Measurements from ENCODE around the gene SOX21.

Gene SOX21

DNA sequence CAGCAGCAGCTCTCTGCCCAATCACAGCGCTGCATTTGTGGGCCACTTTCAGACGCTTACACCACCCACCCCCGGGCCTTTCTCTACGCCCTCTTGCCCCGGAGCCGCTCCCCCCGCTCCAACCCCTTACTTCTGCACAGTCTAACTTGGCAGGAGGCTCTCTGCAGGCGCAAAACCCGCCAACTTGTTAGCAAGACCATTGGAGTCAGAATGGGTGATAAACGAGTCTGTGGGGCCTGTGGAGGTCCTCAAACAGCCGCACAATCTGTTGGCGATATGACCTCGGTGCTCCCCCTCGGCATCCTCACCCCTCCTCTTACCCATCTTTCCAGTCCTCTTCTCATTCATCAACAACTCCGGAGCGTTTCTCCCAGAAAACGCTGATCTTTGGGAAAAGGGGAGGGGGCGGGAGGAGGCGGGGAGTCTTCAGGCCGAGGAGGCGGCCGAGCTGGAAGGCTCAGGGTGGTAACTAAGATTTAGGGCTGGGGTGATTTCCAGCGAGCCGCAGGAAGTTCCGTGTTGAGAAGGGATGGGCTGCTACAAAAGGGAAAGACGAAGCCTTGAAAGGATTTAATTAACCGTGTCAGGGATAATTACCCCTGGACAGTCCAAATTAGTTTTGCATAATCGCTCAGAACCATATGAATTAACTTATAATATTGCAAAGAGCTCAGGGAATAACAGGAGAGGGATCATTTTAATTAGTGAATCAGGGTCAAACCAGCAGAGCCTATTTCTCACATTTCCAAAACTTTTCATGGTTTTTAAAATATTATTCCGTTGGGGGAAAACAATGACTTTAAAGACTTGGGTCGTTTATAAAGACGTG is 4.1 kb downstream of the SOX21 start:
- no peak for DNase-seq

DNA sequence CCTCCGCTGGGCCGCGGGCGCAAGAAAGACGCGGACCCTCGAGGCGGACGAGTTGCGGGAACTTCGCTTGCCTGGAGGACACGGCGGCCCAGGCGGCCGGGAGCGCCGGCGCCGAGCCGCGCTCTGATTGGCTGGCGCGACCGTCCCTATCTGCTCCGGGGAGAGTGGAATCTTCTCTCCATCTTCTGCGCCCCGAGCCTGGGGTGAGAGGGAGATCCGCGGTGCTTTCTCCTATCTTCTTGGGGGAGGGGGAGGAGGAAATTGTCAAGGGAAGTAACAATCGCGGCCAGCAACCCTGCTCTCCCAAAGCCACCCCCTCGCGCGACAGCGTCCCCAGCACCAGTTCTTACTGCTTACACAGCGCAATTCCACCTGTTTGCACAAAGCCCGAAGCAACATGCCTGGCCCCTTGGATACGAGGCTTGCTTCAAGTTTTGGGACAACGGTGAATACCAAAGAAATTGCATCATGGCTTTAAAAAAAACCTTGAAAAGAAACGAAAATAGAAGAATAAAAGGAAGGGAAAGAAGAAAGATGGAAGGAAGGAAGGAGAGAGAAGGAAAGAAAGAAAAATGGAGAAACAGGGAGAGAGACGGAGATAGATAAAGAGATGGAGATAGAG is 4.8 kb downstream of the SOX21 start:
- no peak for DNase-seq

DNA sequence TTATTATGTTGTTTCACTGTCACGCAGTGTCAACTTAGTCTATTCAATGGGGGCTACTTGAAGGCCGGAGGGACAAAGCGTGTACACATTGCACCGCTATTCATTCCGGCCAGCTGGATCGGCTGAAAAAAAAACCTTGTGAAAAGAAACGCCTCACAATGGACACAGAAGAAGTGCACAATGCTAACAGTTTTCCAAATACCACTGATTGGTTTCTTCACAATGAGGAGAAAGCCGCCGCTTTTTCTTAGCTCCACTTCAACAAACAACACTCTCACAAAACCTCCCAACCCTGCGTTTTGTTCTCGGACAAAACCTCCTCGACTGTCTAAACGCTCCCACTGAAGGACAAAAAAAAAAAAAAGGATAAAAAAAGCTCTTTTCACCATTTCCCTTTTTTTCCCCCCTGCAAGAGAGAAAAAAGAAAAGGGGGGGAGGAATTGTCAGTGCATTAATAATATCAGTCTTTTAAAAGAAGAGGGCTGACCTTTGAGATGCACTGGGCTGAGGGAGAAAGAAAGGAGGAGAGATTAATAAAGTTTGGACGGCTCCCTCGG is 5.4 kb downstream of the SOX21 start:
- DNase-seq: no peak

DNA sequence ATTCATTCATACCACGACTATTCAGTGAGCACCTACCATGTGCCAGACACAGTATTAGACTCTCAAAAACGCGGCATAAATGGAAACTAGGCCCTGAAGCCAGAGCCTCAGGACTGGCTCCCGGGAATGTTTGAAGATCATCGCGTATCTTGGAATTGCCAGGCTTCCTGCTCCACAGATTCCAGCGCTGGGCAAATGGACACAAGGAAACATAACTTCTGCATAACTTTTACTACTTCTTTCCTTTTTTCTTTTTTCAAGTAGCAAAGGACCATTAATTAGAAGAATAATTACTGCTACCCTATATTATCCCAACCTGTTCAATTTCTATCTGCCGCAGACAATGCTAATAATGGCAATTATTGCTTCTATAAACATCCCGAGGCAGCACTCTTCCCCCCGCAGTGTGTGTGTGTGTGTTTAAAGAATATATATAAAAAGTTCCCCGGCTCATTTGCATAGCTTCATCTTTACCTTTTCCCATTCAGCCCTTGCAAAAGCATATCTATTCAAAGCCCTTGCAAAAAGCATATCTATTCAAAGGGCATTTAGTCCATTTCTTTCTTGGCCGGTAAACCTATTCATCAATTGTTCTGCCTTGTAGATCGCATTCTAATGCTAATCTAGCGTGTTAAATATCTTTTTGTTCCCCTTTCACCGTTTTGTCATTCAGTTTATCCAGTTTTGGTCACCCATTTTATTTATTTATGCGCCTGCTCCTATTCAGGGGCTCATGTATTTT is 6.1 kb downstream of the SOX21 start:
- DNase-seq: no peak

DNA sequence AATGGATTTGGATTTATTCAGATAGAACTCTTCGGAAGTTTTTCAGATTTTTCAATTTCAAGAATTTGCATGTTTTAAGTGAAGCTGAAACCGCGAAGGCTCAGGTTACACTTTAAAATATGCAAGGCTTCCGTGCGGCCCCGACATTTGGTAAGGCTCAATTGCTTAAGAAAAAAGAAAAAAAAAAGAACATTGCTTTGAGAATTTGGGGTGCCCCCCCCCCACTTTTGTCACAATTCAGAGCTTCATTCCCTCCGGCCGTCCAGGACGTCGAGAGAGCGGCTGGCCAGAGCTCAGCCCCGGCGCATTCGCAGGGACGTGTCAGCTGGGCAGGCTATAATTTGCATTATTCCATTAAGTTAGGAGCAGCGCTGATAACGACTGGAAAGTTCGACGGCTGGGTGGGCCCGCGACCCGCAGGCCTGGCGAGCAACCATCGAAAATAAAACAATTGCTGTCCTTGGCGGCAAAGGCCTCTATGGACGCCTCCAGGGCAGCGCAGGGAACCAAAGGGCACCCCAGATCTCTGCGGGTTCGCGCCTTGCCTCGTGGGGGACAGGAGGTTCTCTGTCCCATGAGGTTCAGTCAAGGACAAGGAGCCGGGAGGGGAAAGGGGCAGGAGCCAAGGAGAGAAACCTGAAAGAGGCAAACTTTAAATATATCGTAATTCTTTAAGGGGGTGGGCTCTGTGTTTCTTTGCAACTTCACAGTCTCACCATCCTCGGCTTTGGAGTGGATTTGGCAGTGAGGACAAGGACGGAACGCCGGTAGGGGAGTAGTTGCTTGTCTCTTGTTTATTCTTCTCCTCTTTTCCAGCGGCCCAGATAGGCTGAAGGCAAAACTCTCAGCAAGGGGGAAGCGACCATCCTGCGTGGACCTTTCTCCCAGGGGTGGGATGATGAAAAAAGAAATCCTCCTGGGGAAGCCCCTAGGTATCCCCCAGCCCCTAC is 7.0 kb downstream of the SOX21 start:
- no peak for DNase-seq

DNA sequence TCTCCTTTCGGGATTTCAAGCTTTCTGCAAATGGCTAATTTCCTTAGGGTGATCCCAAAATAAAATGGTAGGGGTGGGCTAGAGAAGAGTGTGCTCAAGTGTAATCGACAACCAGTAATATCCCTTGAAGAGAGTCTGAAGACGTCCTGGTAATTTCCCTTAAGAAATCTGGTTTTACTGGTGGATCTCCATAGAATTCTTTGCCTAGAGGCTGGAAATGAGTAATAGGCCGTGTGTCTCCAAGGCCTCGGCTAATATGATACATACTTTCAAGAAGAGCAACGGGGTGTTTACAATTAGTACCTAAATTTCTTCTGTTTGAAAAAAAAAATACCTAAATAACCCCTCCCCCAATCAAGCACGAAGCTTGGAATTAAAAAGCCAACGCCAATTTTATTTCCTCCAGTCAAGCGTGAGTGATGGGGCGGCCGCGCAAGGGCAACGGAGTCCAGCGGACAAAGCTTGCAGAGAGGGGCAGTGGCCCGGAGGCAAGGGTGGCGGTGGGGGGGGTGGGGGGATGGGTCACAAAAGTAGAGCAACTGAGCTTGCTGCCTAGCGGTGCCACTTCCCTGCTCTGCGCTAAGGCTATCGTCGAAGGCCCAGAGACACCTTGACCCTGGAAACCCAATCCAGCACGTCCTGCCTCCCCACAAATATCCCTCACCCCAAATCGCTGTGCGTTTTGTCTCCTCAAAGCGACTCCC is 7.8 kb downstream of the SOX21 start:
- DNase-seq: no peak

DNA sequence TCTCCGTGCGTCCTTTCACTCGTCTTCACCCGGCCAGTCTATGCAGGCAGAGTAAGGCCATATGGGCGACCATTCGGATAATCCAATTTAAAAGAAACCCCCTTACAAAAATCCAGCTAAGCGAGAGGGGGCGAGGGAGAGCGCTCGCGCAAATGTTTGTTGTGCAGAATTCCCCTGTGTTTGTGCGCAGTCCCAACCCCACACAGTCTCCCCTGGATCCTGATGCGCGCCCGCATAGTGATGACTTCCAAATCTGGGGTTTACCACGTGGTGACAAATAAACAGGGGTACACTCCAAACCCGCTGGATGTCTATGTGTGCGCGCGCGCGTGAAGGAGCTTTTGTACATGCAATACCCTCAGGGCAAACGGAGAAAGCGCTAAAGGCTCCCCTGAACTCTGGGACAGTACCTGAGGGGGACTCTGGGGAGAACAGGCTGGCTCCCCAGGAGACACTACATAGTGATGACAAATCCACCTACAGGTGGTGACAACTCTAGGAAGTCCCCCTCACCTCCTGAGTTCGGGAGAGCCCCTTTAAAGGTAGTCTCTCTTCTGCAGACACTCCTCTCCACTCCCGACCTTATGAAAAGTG is 8.5 kb downstream of the SOX21 start:
- DNase-seq: no peak

DNA sequence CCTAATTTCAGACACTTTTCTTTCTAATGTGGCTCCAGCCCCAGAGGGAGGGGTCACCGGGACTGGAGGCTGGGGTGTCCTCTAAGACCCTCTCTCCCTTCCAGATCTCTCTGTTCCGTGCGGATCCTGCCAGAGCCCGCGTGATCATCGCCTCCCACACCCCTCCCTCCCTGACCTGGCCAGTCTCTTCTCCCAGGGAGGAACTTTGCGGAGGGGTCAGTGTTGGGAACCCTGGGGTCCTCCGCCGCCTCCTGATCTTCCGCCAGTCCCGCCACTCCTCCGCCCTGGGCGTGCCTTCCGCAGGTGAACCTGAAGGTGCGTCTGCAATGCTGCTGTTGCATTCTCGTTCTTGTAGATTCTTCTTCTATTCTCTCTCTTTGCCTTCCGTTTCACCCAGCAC is 9.1 kb downstream of the SOX21 start:
- DNase-seq: no peak

DNA sequence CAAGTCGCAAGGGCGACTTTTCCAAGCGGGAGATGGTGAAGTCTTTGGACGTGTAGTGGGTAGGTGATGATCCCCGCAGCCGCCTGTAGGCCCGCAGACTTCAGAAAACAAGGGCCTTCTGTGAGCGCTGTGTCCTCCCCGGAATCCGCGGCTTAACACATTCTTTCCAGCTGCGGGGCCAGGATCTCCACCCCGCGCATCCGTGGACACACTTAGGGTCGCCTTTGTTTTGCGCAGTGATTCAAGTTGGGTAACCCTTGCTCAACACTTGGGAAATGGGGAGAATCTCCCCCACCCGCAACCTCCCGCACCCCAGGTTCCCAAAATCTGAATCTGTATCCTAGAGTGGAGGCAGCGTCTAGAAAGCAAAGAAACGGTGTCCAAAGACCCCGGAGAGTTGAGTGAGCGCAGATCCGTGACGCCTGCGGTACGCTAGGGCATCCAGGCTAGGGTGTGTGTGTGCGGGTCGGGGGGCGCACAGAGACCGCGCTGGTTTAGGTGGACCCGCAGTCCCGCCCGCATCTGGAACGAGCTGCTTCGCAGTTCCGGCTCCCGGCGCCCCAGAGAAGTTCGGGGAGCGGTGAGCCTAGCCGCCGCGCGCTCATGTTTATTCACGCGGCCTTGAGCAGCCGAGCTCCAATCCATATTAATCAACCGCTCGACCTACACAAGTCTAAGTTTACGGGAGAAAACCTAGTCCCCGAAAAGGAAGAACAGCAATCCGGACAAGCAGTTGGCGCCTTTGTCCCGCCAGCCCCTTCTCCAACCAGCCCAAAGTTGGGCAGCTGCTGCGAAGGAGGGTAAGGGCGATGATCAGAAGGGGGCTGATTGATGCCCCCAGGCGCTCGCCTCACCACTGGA is 9.9 kb downstream of the SOX21 start:
- DNase-seq: no peak

DNA sequence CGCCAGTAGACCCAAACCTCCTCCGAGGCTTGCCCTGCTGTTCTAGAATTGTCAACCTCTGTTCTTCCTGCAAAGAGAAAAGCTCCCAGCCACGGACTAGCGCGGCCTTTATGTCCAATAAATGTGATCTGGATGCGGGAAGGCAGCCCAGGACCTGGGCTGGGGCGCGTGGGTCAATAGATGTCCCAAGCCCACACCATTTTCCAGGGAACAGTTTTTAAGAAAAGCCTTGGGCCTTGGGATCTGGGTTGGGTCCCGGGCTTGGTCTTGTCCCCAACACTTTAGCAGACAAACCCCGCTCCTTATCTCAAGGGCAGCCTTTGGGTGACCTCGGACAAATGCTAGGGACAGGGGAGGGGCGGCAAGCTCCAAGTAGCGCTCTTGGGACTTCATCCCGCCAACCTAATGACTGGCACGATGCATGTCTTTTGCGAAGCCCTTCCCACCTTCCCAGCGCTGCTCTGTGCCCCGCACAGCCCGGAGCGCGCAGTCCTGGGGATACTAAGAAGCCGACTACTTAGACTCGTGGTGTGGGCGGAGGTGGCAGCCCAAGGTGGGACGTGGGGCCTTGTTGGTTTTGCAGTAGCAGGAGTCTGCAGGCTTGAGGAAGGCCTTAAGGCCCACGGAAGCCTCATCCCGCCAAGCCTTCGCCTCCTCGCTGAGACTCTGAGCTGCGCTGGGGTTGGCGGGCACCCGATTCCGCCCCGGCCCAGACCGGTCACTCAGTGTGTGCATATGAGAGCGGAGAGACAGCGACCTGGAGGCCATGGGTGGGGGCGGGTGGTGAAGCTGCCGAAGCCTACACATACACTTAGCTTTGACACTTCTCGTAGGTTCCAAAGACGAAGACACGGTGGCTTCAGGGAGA is 10.8 kb downstream of the SOX21 start:
- DNase-seq: no peak

DNA sequence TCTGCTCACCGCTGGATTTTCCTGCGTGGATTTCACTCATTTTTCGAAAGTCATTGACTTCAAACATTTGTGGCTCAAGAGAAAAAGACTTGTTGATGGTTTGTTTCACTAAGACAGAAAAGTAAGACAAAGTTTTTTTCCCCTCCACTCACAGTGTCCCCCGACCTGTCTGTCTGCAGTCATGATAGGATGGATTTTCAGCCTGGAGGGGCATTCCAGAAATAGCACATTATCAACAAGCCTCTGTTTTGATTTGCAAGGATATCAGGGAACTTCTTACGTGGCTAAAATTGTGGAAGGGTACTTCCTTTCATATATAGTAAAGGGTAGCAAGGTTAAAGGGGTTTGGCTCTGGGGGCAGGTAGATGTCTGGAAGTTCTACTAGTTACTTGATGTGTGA is 11.8 kb downstream of the SOX21 start:
- no peak for DNase-seq

DNA sequence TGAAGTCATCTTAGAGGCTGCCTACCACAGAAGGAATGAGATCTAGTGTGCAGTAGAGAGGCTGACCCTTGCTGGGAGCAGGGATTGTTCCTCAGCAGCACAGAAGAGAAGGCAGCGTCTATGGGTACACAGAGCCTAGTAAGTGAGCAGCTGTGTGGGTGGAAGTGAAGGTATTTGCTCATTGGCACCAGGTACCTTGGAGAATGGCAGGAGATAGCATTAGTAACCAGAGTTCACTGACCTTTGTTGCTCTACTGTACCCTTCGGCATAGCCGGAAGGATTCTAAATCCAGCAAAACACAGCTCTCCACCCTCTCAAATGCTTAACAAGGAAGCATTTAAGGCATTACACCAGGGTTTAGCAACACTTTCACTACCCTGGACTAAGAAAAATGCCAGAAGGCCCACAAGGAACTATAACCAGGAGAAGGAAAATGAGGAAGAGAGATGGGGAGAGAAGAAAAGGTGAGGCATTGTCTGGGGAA is 12.3 kb downstream of the SOX21 start:
- no peak for DNase-seq

DNA sequence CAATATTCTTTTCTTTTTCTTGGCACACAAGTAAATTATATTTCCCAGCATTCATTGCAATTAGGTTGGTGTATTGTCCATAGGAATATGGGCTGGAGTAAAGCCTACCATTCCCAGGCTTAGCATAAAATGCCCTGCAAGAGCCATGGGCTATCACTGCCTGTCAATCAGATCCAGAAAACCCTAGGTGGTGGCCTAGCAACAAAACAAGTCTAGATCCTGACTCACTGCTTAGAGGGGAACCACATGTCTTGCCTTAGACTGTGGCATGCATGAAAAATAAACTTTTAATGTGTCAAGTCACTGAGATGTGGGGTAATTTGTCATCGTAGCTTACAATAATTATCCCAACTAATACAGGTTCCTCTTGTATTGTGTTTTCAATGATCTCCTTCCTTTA is 16.2 kb downstream of the SOX21 start:
- no peak for DNase-seq

DNA sequence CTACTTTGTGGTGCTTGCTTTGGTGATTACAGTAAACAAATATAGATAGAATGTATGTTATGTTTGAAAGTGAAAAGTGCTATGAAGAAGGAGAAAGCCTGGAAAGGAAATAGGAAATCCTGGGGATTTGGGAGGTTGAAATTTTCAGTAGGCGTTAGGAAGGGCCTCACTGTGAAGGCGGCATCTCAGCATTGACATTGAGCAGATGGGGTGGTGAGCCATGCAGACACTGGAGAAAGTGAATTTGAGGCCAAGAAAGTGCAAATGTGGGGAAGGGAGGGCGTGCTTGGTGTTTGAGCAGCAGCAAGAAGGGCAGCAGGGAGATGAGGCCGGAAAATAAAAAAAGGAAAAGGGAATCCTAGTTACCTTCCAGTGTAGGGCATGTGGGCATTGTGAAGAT is 20.3 kb downstream of the SOX21 start:
- no peak for DNase-seq

DNA sequence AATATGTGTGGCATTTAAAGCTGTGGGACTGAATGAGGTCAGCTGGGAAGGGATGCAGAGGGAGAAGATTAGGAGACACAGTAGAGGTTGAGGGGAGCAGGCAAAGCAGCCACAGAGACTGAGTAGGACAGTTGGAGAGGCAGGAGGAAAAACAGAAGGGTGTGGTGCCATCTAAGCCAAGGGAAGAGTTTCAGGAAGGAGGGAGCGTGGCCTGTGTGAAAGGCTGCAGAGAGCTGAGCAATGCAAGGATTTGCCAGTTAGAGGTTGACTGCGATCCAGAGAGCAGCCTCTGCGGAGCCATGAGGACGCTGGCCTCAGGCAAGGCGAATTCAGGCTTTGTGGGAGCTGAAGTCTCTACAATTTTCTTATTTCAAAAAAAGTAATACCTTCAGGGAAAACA is 28.9 kb downstream of the SOX21 start:
- DNase-seq: no peak

DNA sequence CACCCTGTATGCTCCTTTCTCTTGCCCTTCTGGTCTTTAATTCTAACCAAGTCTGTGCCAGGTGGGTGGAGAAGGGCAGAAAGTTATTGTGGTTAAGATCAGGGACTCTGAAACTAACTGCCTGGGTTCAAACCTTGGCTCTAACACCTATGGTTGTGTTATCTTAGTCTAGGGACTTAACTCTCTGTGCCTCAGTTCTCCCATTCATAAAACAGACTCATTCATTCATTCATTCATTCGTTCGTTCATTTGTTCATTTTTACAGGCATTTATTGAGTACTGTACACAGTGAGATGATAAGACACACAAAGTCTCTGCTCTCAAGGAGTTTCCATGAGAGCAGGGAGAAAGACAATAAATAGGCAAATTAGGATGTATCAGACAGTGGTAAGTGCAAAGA is 30.1 kb downstream of the SOX21 start:
- DNase-seq: no peak

DNA sequence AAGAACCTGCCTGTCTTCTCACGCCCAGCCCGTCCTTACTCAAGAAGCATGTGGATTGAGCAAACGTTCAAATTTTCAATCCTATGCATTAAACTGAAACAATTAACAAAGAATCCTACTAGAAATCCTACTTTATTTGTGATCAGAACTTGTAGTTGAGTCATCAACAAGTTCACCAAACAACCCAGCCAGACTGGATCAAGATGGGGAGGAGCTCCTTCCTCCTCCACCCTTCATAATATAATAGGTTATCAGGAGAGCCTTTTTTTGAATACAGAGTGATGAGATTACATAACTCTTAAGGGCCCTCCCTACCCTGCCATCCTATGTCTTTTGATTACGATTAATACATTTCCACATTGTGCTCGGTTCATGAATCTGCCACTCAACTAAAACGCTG is 32.7 kb downstream of the SOX21 start:
- no peak for DNase-seq

DNA sequence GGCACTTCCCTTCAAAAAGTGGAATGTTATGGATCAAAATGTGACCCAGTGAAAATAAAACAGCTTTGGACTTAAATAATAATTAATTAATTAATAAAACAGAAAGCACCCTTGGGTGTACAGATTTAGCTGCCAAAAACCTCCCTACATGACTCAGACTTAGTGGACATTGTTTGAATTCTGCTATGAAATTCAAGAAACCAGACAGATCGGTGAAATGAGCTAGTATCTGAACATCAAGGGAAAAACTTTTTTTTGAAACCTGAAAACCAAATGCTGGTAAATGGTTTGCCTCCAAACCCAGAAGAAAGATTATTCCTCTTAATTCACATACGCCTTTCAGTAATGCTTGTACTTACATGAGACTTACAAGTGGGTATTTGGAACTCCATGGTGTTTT is 33.5 kb downstream of the SOX21 start:
- no peak for DNase-seq

DNA sequence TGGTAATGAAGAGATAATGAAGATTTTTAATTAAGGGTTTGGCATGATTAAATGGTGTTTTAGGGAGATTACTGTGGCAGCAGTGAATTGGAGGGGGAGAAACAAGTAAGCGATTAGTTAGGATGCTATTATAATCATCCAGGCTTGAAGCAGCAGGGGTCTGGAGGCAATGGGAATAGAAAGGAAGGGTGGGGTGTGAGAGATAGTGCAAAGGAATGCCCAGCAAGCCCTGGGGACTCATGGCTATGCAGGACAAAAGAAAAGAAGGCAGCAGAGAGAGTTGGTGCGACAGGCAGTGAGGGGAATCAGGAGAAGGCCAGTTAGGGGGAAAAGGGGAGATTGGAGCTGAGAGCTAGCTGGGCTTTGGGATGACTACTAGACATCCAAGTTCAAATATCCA is 34.5 kb downstream of the SOX21 start:
- DNase-seq: no peak
